Fibroblast of pulmonary artery (primary cell): Measurements from ENCODE around the gene MYO10.

Experiments
- DNase-seq: peaks from one replicate; pipeline ENCODE4 v3.0.0-alpha.2; 2010; ENCODE audit warnings: low read depth
- H3K4me3 ChIP-seq: replicated peaks from 2 replicates; pipeline ENCODE4 v1.5.1; 2011; ENCODE audit warnings: low read depth, mild to moderate bottlenecking, control low read depth, low read length, moderate library complexity
- CTCF ChIP-seq: IDR thresholded peaks from 2 replicates; pipeline ENCODE4 v1.5.1; 2011; ENCODE audit warnings: mild to moderate bottlenecking, control low read depth, low read length, inconsistent platforms; ENCODE audit errors: missing control alignments

MYO10 gene

GRCh38 chr5:16858151-16858550 is 77.9 kb downstream of the MYO10 start:
- no peak for DNase-seq
- TF ChIP-seq CTCF = no peak
- H3K4me3 ChIP-seq = no peak overlapping the region

GRCh38 chr5:16857635-16858034 is 78.5 kb downstream of the MYO10 start:
- no peak for TF ChIP-seq CTCF
- no peak overlapping the region for H3K4me3 ChIP-seq
- DNase-seq = no peak

GRCh38 chr5:16856531-16856930 is 79.6 kb downstream of the MYO10 start:
- no peak for TF ChIP-seq CTCF
- DNase-seq = peak; percentile 43
- no peak overlapping the region for H3K4me3 ChIP-seq

GRCh38 chr5:16855898-16856297 is 80.2 kb downstream of the MYO10 start:
- no peak for DNase-seq
- TF ChIP-seq CTCF = no peak
- no peak overlapping the region for H3K4me3 ChIP-seq

GRCh38 chr5:16855485-16855884 is 80.6 kb downstream of the MYO10 start:
- H3K4me3 ChIP-seq = no peak overlapping the region
- TF ChIP-seq CTCF = no peak
- DNase-seq = peak; percentile 76

- peak; percentile 78 for DNase-seq
- no peak overlapping the region for H3K4me3 ChIP-seq
- TF ChIP-seq CTCF = no peak
Measured at GRCh38 chr5:16854351-16854750, 81.7 kb downstream of the MYO10 start.

- TF ChIP-seq CTCF = no peak
Measured at GRCh38 chr5:16853518-16853917, 82.6 kb downstream of the MYO10 start.

More at GRCh38 chr5:16853518-16853917, 82.6 kb downstream of the MYO10 start:
- H3K4me3 ChIP-seq = no peak overlapping the region
- DNase-seq = no peak
